NCI-H1417 treated with DMSO at 0.1 percent for 48 hours (cell line): ENCODE measurements around the gene NRAP.

Experiments
- DNase-seq: peaks from one replicate; lab custom pipeline; 2025; lab: John Stamatoyannopoulos, UW

NRAP gene

DNA sequence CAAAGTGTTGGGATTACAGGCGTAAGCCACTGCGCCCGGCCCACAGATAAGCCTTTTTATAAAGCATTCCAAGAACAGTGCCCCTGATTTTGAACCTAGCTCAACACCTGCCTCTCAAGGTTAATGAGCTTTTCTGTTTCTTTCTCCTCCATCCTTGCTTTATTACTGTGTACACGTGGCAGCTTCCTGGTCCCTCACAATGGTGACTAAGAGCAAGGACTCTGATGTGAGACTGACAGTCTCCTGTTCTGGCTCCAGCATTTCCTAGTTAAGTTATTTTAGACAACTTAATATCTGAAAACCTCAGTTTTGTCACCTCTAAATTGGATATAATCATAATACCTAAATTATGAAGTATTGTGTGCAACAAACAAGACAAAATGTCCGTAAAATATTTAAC, 101.1 kb downstream of the NRAP start:
- no peak for DNase-seq

DNA sequence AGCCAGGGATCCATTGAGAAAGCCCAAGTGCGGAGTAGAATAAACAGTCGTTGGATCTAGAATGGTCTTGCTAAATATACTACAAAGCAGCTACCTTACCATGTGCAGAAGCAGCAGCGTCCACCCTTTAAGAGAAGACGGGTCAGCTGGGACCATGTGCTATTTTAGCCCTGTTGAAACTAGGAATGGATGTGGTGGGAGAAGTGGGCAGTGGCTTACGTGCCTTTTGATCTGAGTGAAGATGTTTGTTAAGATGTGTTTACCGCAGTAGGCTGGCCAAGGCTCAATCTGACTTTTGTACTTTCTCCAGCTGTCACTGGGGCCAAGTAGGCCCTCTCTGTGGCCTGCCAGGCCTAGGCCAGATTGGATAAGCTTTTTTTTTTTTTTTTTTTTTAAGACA, 101.8 kb downstream of the NRAP start:
- no peak for DNase-seq

DNA sequence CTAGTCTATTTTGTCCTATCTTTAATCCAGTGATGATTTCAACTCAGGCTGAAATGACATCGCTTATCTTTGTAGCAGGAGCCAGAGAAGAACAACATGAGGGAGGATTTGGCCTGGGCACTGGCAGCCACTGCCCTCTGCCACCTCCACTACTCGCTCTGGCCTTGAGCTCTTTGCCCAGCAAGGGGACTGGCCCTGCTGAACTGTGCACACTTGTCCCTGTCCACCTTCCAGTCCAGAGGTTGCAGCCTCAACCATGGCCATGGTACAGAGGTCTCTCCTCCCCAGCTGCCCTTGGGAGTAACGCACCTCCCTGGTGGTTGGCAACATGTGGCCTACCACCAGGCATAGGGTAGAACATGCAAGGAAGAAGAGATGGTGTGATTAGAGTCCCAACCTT, 102.6 kb downstream of the NRAP start:
- no peak for DNase-seq

DNA sequence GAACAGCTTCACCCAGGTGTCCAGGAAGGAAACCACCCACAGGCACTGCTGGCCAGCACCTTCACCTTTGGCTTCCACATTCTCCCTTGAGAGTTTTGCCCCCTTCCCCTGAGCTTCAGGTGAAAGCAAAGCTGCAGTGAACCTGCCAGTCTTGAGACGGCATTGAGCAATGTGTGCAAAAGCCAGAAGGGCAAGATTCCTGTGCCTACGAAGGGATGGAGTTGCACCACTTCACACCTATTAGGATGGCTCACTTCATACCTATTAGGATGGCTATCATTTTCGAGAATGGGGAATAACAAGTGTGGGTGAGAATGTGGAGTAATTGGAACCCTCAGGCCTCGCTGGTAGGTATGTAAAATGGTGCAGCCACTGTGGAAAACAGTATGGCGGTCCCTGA, 103.8 kb downstream of the NRAP start:
- DNase-seq, result no peak

DNA sequence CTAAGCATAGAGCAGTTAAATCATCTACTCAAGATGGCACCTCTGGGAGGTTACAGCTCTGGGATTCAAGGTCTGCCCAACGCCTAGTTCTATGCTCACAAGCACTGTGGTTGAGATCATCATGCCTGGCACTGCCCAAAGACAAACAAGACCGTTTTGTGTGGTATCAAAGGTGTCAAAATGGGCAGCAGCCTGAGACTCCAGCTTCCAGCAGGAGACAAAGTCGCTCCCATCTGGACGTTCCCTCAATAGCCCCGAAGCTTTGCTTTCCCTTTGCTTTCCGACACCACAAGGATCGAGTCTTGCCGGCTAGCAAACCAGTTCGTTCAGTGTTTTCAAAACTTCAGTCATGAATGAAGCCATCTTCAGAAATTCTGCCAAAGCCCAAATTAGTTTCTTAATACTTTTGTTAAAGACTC, 105.9 kb downstream of the NRAP start:
- DNase-seq, result no peak

DNA sequence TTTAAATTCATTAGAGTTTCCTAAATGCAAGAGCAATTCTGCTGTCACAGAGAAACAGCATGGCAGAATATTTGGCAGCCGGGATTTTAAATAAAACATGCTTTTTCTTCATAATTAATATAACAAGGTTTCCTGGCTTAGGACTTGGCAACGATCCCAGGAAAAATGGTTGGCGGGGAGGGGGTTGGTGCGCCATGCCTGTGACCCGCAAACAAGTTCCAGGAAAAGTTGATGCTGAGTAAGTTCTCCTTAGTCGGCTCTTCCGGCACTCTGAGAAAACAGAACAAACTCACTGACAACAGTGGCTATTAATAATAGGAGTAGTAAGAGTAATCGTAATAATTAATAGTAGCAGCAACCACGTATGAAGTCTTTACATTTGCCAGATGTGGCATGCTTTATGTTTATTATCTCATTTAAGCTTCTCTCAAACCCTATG, 106.4 kb downstream of the NRAP start:
- DNase-seq, result no peak

DNA sequence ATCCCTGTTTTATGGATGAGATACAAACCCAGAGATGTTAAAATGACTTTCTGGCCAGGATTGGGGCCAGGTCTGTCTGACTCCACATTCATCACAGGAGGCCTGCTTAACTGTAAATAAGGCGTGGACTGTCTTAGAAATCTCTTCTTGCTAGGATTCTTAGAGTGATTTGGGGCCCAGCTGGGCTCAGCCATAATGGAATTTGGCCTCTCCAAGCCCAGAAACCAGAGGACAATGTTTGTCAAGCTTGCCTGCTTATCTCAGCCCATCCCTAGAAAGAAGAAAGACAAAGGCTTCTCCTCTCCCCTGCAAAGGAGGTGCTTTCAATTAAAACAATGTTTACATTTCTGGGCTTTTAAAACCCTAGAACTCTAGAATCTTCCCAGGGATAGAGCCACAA, 108.1 kb downstream of the NRAP start:
- DNase-seq, result no peak

DNA sequence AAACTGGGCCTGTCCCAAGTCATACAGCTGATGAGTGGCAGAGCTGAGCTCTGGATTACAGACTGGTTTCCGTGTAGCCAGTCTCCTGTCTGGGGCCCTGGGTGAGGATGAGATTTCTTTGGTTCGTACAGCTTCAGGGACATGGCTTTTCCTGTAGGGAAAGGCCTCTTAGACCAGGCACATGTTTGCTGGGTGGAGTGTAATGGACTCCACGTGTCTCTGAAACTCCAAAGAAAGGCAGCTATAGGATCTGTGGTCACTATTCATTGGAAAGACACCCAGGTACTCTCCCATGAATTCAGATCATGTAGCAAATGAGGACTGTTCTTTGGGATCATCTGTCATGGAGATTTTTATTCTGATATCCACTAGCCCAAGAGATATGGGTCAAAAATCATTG, 108.6 kb downstream of the NRAP start:
- no peak for DNase-seq

DNA sequence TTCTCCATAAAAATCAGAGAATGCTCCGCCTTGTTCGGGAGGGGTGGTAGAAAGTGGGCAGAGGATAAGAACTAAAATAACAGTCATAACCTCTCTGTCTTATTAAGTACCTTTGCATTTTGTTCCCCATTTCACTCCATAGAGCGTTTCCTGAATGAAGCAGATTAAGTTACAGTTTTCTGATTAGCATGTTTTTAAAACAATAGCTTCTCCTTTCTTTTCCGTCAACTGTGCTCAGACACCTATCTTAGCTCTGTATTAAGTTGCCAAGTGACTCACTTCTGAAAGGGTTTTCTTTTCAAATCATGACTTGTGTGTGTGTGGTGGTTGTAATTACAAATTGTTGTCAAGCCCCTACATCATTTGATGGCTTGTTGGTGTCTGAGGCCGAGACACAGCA, 109.6 kb downstream of the NRAP start:
- no peak for DNase-seq

DNA sequence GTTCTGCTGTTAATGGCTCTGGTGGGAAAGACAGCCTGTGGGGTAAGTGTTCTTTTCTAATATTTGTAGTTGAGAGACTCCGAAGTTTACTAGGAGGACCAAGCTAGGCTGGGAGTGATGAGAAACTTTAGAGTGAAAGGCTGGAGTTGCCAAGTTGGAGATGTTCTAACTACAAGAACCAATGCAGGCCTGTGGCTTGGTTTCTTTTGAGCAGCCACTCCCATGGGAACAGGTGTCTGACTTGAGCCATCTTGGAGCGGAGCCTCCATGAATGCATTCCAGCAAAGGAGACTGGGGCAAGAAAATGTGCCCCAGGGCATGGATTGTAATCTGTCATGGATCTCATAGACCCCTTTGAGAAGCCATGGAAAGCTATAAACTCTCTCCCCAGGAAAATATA, 110.7 kb downstream of the NRAP start:
- DNase-seq, result no peak

DNA sequence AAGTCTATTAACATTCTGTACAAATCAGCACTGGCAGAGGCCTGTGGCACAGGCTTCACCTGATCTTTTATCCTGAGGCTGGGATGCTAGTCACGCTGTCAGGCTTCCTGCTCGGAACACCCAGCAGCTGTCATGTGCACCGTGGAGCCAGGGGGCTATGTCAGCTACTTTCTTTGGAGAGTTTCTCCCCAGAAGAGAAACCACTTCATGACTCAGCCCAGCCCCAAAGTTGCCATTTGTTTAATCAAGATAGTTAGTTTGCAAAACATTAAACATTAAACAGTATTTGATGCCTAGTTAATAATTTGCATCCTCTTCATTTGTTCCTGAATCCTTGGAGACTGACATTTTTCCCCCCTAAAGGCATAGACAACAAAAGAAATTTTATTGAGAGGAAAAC, 111.1 kb downstream of the NRAP start, which contains the start of gene HABP2:
Gene HABP2, plus strand, starts transcription at position 353 of the 400 bp plus-strand sequence. CDS start 69 bp downstream, outside the sequence.
- no peak for DNase-seq

DNA sequence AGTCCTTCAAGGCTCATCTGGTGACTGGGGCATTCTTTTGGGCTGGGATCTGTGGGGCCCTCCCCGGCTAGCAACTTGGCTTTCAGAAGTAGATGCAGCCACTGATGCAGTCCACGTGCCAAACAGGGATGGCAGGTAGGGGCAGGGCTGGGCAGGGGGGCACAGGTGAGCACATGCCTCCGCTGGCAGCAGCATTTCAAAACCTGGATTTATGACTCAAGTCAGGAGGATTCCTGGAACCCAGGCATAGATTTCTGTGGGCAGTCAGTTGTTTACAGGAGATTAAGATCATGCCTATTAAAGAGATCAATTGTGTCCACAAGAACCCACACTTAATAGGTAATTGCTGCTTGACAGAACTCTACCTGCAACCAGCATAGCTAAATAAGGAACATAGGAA, 111.8 kb downstream of the NRAP start:
- no peak for DNase-seq

DNA sequence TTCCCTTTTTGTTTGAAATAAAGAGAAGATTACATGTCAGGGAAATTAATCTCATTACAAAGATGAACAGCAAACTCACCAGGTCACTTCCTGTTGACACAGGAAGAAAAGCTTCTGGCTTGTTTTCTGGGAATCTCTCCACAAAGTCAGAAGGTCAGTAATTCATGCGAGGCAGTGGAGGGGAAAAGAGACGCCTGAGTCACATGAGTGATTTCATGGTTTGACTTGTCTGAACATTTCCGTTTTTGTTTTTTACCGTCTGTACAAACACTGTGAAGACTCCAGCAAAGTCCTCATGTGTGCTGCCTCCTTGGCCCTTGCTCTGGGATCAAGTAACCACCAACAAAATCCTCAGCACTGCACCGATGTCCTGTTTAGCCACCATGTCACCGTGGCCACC, 113.5 kb downstream of the NRAP start:
- no peak for DNase-seq

DNA sequence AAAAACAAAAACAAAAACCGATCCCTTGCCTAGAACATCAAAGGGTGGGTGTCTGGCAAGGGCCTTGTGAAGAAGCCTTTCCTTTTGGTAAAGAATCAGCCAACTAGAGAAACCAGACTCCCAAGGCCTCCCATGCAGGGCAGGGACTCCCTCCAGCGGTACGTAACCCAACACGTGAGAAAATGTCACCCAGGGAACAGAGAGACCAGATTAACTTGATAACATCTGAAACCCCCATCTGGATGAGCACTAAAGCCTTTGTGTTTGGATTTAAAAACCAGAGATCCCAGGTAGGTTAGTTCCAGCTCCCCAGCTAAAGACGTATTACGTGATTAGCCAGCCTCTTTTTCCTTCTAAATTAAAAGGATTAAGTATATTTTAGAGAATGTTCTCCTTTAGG, 114.0 kb downstream of the NRAP start:
- no peak for DNase-seq

DNA sequence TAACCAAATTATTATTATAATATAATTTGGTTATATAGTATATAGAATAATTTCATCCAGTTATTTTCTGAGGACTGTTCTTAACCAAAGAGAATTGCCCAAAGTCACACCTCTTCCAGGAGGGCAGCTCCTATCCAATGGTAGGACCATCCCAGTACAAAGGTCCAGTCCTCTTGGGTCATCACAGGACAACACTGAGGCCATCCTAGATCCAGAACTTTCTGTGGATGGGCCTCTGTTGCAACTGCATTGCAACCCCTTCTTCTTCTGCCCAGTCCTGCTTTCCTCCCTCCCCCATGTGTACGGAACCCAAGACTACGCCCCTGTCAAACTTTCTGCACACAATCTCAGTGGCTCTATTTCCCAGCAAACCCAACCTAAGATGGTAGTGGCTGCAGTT, 116.4 kb downstream of the NRAP start:
- DNase-seq, result no peak

DNA sequence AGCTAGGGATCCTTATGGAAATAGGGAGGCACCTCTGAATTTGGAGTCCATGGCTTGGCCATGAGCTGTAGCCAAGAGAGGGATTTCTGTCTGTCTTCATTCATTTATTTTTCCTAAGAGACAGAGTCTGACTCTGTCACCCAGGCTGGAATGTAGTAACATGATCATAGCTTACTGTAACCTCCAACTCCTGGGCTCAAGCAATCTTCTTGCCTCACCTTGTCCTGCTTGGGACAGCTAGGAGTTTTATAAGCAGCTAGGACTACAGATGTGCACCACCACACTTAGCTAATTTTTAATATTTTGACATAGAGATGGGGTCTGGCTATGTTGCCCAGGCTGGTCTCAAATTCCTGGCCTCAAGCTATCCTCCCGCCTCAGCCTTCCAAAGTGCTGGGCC, 119.4 kb downstream of the NRAP start:
- no peak for DNase-seq

DNA sequence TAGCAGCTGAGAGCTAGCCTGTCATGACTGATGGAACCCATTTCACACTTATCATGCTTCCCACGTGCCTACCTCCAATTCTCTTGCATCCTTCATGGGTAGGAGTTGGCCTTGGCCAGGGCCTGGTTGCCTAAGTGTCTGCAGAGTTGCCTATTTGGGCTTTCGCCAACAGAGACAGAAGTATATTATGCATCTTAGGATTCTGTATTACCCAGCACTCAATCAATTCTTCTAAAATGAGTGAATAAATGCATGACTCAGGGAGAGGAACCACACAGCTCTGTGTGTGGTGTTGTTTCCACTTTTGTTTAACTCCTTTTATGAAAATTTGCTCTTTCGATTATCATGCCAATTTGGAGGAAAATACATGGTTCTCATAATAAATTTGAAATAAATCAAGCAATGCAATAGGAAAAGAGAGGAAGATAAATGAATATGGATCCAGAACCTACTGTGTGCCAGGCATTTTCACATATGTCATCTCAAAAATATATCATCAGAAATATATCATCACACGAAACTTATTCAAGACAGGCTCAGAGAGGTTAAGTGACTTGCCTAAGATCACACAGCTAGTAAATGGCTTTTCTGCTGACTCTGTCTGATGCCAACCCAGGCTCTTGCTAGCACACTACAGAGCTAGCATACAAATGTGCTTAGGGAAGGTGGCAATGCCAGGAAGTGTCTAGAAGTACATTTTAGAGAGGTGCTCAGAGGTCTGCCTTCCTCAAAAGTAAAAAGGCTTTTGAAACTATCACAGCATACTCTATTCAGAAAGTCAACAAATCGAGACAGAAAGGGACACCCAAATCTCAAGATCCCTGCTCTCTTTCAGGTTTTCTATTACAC, 120.5 kb downstream of the NRAP start:
- DNase-seq, result no peak

DNA sequence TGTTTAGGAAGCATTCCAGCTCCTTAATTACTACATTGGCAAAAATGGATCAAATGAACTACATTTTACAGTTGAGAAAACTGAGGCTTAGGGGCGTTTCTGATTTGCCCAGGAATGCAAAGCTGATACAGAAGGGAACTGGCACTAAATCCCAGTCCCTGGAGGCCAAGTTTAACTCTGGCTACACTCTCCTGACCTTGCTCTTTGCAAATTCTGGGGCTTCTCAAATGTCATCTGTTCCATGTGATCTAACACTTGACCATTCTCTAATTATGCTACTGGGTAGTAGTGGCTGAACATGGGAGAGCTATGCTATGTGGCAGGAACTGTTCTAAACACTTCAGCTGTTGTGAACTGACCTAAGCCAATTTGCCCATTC, 122.3 kb downstream of the NRAP start:
- no peak for DNase-seq

DNA sequence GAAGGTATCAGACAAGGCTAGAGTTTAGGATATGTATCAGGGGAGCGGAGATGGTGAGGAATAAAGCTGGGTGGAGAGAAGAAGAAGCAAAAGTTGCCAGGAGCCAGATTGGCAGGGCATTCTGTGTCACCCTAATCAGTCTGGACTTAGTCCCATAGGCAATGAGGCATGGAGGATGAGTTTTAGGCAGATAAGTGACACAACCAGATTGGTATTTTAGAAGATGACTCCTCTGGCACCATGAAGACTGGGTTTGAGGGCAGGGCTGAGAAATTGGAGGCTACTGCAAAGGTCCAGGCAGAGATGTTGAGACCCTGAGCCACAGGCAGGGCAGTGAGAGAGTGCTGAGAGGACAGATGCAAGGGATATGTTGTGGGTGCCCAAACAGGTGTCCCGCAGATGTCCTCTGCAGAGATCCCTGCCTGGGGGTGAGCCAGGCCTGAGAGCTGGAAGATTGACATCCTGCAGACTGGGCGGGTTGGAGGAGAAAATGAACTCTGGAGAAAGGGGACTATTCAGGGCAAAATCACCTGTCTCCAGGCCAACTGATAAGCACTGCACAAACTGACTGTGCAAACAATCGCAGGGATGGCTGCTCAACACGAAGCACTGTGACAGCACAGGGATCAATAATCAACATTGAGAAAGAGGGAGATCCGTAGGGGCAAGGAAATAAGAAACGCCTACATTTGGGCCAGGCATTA, 122.8 kb downstream of the NRAP start:
- DNase-seq, result no peak

DNA sequence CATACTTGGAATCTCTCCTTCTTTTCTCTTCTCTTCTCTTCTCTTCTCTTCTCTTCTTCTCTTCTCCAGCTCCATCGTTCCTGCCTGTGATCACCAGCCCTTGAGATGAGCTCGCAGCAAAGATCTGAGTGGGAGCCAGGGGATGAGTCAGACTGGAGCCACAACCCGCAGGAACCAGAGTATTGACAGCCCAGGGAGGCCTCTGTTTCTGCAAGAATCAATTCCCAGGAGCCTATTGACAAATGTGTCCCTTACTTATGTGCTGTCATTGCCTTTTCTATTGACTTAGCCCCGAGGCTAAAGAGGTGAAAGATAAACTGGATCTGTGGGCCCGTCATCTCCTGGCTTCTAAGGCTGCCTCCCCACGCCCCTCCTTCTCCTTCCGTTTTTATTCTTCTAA, 124.1 kb downstream of the NRAP start:
- no peak for DNase-seq
